ENCODE data around the gene SSBP4.
A peak's percentile ranks its signal among the peaks of the same experiment; 100 is the strongest.

The SSBP4 gene

DNA sequence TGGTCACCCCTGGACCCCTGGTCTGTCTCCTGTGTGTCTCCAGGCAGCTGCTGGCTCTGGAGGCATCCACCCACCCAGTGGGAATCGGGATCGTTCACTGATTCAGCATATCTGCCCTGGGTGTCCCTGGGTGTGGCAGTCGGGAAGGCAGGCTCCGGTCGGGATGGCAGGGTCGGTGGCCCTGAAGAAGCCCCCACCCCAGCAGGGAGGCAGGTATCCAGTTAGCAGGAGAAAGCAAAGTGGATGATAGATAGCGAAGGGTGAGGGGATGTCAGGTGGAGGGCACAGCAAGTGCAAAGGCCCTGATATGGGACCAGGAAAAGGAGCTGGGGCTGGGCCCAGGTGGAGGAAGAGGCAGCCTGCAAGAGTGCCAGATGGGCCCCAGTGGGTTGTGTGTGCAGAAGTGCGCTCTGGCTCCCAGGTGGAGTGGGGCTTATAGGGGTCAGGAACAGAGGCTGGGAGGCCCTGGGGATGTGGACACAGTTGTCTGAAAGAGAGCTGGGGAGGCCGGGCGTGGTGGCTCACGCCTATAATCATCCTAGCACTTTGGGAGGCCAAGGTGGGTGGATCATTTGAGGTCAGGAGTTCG, 2.3 kb downstream of the SSBP4 start:
- DNase-seq (ENCODE audit: low spot score), result no peak

GRCh38 chr19:18422530-18423191, 3.5 kb downstream of the SSBP4 start:
- DNase-seq (ENCODE audit: low spot score), result peak; percentile 69

- DNase-seq (ENCODE audit: low spot score), result no peak
Measured at GRCh38 chr19:18423258-18424020, 4.2 kb downstream of the SSBP4 start.

- no peak for DNase-seq (ENCODE audit: low spot score)
Measured at GRCh38 chr19:18424122-18424889, 5.1 kb downstream of the SSBP4 start.

- no peak for DNase-seq (ENCODE audit: low spot score)
Measured at GRCh38 chr19:18424890-18425514, 5.8 kb downstream of the SSBP4 start.

DNA sequence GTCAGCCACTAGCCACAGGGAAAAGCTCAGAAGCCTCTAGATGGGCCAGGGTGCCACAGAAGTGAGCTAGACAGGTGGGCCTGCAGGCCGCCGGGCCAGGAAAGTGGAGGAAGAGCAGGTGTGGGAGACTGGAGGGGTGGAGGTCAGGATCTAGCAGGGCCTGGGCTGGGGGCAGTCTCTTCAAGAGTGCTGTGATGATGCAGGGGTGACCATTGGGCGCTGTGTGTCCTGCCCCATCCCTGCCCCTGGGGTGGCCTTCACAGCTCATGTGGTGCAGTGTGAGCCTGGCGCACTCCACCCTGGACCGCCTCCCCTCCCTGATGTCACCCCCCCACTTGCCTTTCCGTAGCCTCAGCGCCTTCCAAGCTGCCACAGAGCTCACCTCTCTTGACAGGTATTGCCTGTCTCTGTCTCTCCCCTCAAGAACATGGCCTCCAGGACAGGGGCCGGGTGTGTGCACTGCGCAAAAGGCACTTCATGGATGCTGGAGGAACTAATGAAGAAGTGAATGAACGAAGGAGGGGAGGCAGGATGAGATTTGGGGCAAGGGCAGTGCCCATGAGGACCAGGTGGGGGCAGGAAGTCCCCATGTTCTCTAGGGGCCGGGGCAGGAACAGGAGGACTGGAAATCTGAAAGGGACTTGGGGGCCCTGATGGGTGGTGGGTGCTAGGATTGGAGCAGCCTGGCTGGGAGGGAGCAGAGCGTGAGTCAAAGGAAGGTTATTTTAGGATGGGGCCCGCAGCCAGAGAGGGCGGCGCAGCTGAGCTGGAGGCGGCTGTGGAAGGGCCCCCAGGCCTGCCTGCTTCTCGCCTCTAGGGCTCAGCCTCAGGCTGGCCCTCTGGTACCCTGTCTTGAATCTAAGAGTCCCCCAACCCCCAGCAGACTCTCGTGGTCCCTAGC, 6.6 kb downstream of the SSBP4 start:
- DNase-seq (ENCODE audit: low spot score), result no peak

DNA sequence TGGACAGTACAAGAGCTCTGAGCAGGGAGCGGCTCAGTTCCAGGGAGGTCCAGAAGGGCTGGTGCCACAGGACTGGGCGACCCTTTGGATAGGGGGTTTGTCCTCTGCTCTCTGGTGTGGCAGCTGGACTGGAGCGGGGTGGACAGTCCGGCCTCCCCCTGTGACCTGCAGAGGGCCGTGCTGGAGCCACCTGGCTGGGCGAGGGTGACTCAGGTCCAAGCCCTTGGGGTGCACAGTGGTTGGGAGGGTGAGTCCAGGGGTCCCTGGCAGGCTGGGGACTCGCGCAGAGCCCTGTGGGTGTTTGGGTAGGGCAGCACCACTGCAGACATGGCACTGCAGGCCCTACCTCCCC, 7.2 kb downstream of the SSBP4 start:
- no peak for DNase-seq (ENCODE audit: low spot score)

- no peak for DNase-seq (ENCODE audit: low spot score)
Measured at GRCh38 chr19:18427080-18427742, 8.0 kb downstream of the SSBP4 start.

DNA sequence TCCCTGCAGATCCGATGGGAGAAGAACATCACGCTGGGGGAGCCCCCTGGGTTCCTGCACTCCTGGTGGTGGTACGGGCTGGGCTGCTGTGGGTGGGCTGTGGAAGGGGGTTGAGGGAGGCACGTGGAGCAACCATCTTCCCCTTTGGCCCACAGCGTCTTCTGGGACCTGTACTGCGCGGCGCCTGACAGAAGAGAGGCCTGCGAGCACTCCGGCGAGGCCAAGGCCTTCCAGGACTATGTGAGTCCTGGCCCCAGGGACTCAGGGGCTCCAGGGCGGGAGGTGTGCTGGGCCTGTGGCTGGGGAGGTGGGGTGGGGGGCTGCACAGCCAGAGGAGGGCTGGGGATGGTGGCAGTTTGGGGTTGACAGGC, 8.5 kb downstream of the SSBP4 start:
- no peak for DNase-seq (ENCODE audit: low spot score)

DNA sequence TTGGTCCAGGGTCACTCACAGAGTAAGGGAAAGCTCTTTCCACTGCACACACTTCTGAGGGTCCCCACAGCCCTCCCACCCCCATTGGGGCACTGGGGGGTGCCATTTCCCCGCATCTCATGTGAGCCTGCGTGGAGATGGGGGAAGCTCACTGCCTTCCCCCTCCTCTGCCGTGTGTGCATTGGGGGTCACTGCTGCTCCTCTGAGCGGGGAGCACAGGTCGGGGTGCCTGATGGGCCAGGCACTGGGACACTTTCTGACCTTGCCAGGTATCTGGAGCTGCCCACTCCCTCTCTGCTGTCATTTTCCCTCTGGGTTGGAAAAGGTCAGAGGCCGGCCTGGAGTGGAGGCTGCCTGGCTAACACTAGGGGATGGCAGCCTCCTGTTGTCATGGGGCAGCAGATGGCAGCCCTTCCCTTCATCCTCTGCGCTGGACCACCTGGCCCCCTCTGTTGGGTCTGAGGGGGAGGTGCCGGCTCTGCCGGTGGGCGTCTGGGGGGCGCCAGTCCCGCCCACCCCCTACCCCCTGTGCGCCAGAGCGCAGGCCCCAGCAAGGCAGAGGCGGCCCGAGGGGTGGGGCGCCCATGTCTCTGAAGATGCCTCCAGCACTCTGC, 9.1 kb downstream of the SSBP4 start:
- no peak for DNase-seq (ENCODE audit: low spot score)

DNA sequence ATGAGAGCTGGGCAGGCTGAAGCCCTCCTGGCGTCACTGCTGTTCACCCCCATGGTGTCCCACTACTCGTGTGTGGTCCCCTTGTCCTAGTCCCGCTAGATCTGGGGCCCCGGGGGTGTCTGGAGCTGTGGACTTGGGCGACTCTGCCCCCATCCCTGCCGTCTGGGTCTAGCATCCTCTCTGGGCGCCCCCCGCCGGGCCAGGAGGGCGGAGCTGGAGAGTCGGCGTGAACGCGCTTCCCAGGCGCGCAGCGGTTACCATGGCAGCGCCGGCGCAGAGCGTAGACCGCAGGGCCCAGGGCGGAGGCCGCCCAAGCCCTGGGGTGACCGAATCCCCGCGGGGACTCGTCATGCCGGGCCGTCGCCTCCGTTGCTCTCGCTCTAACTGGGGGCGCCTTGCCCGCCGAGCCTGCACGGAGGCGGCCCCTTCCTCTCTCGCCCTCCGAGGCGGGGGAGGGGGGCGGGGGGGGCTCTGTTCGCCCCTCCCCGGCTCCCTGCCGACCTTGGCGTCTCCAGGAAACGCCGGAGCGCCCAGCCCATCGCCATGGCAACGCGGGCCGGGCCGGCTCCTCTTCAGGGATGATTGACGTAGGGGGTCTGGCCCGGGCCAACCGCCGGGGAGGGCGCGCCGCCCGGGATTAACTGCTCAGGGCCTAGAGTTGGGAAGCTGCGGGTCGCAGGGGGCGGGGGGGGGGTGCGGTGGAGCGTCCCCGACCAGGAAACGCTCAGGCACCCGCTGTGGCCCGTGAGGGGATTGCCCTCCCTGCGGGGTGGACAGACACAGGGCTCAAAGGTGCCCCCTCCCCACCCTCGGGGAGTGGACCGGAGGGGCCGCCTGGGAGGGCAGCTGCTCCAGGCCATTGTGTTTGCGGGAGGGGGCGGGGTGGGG, 9.8 kb downstream of the SSBP4 start:
- peak; percentile 79 for DNase-seq (ENCODE audit: low spot score)

- no peak for DNase-seq (ENCODE audit: low spot score)
Measured at GRCh38 chr19:18429717-18430416, 10.7 kb downstream of the SSBP4 start.

DNA sequence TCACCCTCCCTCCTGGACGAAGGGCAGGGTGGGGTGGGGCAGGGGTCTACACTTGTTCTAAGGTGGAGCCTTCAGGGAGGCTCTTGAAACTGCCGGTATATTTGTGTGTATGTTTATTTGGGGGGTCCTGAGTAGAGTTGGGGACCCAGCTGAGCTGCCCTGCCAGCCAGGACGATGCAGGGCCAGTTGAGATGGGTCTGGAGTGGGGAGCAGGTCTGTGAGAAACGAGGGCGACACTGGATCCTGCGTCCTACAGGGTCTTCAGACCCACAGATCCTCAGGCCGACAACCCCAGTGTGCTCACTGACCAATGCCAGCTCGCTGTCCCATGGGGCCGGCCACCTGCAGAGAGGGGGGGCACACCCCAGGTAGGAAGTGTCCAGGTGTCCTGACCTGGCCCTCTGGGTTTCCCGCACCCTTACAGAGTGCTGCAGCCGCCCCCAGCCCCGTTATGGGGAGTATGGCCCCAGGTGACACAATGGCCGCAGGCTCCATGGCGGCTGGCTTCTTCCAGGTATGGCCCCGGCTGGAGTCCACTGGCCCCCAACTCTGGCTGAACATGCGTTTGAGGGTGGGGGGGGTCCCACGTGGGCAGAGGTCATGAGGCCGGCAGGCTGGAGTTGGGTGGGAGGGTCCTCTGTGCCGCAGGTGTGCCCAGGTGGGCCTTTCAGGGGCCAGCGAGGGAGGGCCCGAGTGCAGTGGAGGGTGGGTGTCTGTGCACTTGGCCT, 11.4 kb downstream of the SSBP4 start:
- no peak for DNase-seq (ENCODE audit: low spot score)

DNA sequence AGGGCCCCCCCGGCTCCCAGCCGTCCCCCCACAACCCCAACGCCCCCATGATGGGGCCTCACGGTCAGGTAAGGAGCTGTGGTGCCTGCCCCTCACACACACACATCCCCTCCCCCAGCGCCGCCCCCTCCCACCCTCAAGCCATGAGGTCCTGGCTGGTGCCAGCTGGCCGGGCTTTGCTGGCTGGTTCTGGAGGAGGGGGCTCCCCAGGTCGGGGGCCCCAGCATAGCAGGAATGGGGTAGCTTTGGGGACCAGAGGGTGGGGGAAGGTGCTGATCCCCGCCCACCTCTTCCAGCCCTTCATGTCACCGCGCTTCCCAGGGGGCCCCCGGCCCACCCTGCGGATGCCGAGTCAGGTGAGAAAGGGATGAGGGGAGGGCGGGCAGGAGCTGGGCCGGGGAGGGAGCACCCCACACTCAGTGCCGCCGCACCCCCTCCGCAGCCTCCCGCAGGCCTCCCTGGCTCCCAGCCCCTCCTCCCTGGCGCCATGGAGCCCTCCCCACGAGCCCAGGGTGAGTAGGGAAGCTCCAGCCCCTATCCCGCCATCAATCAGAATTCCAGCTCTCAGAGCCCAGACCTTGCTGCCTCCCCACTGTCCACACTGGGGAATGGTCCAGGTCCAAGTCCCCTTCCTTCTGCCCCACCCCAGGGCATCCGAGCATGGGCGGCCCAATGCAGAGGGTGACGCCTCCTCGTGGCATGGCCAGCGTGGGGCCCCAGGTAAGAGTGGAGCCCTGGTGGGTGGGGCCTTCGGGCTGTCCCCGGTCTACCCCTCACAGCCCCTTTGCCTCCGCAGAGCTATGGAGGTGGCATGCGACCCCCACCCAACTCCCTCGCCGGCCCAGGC, 12.4 kb downstream of the SSBP4 start:
- no peak for DNase-seq (ENCODE audit: low spot score)

- no peak for DNase-seq (ENCODE audit: low spot score)
Measured at GRCh38 chr19:18432275-18433014, 13.2 kb downstream of the SSBP4 start.

GRCh38 chr19:18433015-18433691, 14.0 kb downstream of the SSBP4 start:
- DNase-seq (ENCODE audit: low spot score), result no peak

Measured in activated CD4-positive, alpha-beta T cell treated with anti-CD3 and anti-CD28 coated beads, Interleukin-2, Interleukin-4, amounts not matched to agents 100 ng/mL and 50 ng/mL, durations not matched to agents 16 hours and 8 hours (primary cell).